ENCODE data around the gene CAPN2. TPM values are rescaled to one million over a fixed set of nuclear protein-coding genes. Genes with fewer than 3 reads are reported as not detected.
"Not testable (repeated sequence)": the region's sequence is repeated elsewhere in the genome, so short reads cannot be mapped to it uniquely, and the experiment has no call there.

CAPN2 gene
- total RNA-seq, 2 donors from 2014 or later: 61.4 to 72.3 TPM

GRCh38 chr1:223737342-223737741 lies 25.0 kb downstream of the CAPN2 start:
- H3K36me3 ChIP-seq: no peaks in the 10 kb centered on the region
- DNase-seq (ENCODE audit: low spot score): no peak
- peaks cover 0 to 65% of the 10 kb centered on the region in 2 donors for H3K4me1 ChIP-seq
- no peak overlapping the region for H3K27ac ChIP-seq
- no peak overlapping the region for H3K4me3 ChIP-seq
- no peaks in the 10 kb centered on the region for H3K27me3 ChIP-seq
- TF ChIP-seq CTCF (IDR thresholded peaks at IDR 0.05): no peak
- no peaks in the 10 kb centered on the region for H3K9me3 ChIP-seq

- no peak for TF ChIP-seq CTCF (IDR thresholded peaks at IDR 0.05)
- H3K4me1 ChIP-seq: peaks cover 0 to 63% of the 10 kb centered on the region in 2 donors
- no peaks in the 10 kb centered on the region for H3K27me3 ChIP-seq
- no peaks in the 10 kb centered on the region for H3K9me3 ChIP-seq
- no peaks in the 10 kb centered on the region for H3K36me3 ChIP-seq
- H3K4me3 ChIP-seq: no peak overlapping the region
- peak overlapping the region; percentile 63 to 68 for H3K27ac ChIP-seq
- no peak for DNase-seq (ENCODE audit: low spot score)
These were observed 26.4 kb downstream of the CAPN2 start for GRCh38 chr1:223738465-223739365.

DNA sequence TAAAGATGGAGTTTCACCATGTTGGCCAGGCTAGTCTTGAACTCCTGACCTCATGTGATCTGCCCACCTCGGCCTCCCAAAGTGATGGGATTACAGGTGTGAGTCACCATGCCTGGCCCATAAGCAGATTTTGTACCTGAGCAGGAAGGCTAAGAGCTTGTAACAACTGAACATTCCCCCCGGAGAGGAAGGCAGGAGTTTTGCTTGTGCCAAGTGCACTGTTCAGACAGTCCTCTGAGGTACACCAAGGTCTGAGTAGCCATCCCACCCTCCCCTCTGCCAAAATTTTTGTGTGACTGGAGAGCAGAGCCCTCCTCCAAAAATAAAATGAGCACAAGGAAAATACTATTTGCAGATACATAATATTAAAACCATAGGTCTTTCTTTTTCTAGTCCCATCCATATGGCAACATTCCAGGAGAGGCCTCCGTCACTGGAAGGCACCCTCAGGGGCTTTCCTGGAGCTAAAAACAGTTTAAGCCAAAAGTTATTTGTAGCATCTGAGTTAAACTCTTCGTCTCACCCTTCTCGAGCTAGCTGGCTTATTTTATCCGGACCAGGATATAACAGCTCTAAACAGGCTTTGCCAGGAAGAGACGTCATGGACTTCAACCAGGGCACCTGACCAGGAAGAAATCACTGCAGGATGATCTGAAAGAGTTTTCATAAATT lies 27.2 kb downstream of the CAPN2 start:
- no peaks in the 10 kb centered on the region for H3K36me3 ChIP-seq
- peaks cover 0 to 60% of the 10 kb centered on the region in 2 donors for H3K4me1 ChIP-seq
- no peak for TF ChIP-seq CTCF (IDR thresholded peaks at IDR 0.05)
- no peaks in the 10 kb centered on the region for H3K9me3 ChIP-seq
- peak overlapping the region; percentile 63 to 68 for H3K27ac ChIP-seq
- no peaks in the 10 kb centered on the region for H3K27me3 ChIP-seq
- H3K4me3 ChIP-seq: no peak overlapping the region
- DNase-seq (ENCODE audit: low spot score): no peak

- Histone ChIP-seq H3K27ac (peak overlapping the region; percentile 63 to 68), H3K4me1 (peaks cover 0 to 54% of the 10 kb centered on the region in 2 donors)
- not testable (repeated sequence) for H3K4me3 ChIP-seq; DNase-seq (ENCODE audit: low spot score); H3K9me3 ChIP-seq; H3K36me3 ChIP-seq; H3K27me3 ChIP-seq
These were observed 27.8 kb downstream of the CAPN2 start for GRCh38 chr1:223740038-223740736.

- Histone ChIP-seq H3K36me3 (peaks cover 18% of the 10 kb centered on the region), H3K27ac (peak overlapping the region in 1 of 2 donors; percentile 5), H3K4me1 (peaks cover 0 to 43% of the 10 kb centered on the region in 2 donors), H3K4me3 (no peak overlapping the region), H3K27me3 (no peaks in the 10 kb centered on the region), H3K9me3 (no peaks in the 10 kb centered on the region)
- DNase-seq (ENCODE audit: low spot score): no peak
- TF ChIP-seq CTCF (IDR thresholded peaks at IDR 0.05): no peak
These were observed 29.5 kb downstream of the CAPN2 start for GRCh38 chr1:223741861-223742260.

All from right atrium auricular region (tissue), 2 donors.